ENCODE data around the gene RBM25.
A peak's percentile ranks its signal among the peaks of the same experiment; 100 is the strongest.
"Not testable (repeated sequence)": the region's sequence is repeated elsewhere in the genome, so short reads cannot be mapped to it uniquely, and the experiment has no call there.

RBM25 gene

GRCh38 chr14:73058224-73058921 lies at the start of gene RBM25:
TSS of gene RBM25 (plus strand) at chr14:73058534. CDS start at chr14:73071642, 13,108 bp downstream.
- peak; percentile 95 for DNase-seq (ENCODE audit: low spot score)

GRCh38 chr14:73011189-73011588 lies 47.1 kb upstream of the RBM25 start:
- not testable (repeated sequence) for DNase-seq (ENCODE audit: low spot score)

GRCh38 chr14:73014105-73014504 lies 44.2 kb upstream of the RBM25 start:
- DNase-seq (ENCODE audit: low spot score), result no peak

DNA sequence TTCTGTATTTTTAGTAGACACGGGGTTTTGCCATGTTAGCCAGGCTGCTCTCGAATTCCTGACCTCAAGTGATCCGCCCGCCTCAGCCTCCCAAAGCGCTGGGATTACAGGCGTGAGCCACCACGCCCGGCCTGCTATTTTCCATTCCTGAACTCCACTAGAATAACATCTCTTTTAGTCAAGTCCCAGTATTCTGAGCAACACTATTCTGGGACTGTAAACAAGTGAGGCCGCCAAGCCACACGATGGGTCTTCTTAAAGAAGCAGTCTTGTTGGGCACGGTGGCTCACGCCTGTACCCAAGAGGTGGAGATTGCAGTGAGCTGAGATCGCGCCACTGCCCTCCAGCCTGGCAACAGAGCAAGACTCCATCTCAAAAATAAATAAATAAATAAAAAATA lies 42.8 kb upstream of the RBM25 start:
- not testable (repeated sequence) for DNase-seq (ENCODE audit: low spot score)

GRCh38 chr14:73016011-73016410 lies 42.3 kb upstream of the RBM25 start:
- DNase-seq (ENCODE audit: low spot score), result not testable (repeated sequence)

DNA sequence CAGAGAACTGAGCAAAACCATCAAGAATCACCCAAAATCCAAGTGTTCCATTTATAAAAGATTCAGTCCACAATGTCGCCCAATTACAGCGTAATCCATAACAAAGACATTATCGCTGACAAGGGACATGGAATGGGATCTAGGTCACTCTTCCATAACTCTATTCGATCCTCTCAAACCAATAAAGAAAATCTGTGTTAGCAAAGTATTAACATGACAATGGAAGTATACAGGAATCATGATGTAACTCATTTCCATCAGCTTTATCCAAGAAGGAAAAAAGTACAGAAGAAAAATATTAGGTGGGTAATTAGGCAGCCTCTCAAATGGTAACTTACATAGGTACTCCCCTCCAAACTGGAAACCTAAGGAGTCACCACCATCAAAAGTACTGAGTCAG lies 36.3 kb upstream of the RBM25 start:
- DNase-seq (ENCODE audit: low spot score), result no peak

DNA sequence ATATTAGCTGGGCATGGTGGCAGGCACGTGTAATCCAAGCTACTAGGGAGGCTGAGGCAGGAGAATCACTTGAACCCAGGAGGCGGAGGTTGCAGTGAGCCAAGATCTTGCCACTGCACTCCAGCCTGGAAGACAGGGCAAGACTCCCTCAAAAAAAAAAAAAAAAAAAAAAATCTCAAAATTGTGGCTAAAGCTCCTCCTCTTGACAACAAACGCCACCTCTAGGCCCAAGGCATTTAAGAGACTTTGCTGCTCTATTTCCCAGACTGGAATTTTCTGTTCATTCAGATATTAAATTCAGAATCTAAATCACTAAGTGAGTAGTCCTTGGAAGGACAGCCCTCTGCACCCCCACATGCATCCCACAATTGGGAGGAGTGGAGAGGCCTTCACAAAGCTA lies 32.8 kb upstream of the RBM25 start:
- DNase-seq (ENCODE audit: low spot score), result no peak

- DNase-seq (ENCODE audit: low spot score), result no peak
These were observed 32.0 kb upstream of the RBM25 start for GRCh38 chr14:73026243-73026844.

DNA sequence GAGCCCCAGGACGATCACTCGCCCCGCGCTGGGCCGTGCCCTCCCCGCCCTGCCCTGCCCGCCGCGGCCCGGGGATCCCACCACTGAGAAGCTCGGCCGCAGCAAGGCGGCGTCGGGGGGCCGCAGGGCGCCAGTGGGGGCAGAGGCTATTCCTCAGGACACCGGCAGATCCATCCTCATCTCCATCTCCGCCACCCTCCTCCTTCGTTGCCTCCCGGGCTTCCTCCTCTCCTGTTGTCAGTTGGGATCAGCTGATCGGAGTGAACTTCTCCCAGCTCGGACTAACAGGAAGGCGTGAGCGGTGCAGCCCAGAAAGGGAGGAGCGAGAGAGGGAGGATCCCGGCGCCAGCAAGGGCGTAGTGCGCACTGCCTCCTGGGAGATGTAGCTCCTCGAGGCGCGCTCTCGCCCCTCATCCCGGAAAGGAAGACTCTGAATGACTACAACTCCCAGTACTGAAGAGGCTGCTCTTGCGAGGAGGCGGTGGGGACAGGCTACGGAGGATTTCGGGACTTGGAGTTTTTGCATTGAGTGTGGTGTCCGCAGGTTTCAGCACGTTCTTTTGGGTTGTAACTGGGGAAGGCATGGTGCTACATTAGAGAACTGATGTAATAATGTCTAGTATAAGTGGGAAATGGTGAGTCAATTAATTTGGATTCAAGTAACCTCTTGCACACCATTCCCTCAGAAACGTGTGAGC lies 31.3 kb upstream of the RBM25 start, which contains the start of gene ZFYVE1:
TSS of gene ZFYVE1 (minus strand) at position 262 of the 698 bp plus-strand sequence. CDS start 2,598 bp downstream, outside the sequence.
- DNase-seq (ENCODE audit: low spot score), result peak; percentile 94

GRCh38 chr14:73027546-73027945 lies 30.8 kb upstream of the RBM25 start:
- DNase-seq (ENCODE audit: low spot score), result no peak

GRCh38 chr14:73027984-73028383 lies 30.4 kb upstream of the RBM25 start:
- no peak for DNase-seq (ENCODE audit: low spot score)

DNA sequence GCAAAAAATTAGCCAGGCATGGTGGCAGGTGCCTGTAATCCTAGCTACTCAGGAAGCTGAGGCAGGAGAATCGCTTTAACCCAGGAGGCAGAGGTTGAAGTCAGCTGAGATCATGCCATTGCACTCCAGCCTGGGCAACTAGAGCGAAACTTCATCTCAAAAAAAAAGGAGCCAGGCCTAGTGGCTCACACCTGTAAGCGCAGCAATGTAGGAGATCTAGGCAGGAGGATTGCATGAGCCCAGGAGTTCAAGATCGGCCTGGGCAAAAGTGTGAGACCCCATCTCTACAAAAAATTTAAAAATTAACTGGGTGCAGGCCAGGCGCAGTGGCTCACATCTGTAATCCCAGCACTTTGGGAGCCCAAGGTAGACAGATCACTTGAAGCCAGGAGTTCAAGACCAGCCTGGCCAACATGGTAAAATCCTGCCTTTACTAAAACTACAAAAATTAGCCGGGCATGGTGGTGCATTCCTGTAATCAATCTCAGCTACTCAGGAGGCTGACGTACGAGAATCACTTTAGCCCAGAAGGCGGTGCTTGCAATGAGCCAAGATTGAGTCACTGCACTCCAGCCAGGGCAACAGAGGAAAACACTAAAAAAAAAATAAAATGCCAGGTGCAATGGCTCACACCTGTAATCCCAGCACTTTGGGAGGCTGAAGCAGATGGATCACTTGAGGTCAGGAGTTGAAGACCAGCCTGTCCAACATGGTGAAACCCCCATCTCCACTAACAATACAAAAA lies 21.5 kb upstream of the RBM25 start:
- not testable (repeated sequence) for DNase-seq (ENCODE audit: low spot score)

DNA sequence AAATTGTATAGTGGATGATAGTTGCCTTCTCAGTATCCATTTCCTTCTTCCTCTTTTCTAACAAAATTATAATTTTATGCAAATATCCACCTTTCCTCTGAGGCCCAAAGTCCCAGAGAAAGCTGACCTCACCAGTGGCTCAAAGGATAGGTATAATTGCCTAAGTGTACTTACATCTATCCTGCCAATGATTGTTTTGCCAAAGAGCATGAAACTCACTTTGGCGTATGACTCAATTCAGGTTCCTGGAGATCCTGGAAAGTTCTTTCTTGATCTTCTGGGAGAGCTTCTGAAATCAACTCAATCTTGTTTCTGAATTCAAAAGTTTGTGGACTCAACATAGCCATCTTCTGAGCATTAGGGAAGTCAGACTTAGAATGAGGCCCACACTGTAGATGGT lies 10.5 kb upstream of the RBM25 start:
- no peak for DNase-seq (ENCODE audit: low spot score)

DNA sequence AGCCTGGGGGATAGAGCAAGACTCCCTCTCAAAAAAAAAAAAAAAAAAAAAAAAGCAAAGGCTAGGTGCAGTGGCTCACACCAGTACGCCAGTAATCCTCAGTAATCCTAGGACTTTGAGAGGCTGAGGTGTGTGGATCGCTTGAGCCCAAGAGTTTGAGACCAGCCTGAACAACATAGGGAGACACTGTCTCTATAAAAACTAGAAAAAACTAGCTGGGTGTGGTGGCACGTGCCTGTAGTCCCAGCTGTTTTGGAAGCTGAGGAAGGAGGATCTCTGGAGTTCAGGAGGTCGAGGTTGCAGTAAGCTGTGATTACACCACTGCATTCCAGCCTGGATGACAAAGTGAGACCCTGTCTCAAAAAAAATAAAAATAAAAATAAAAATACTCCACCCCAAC lies 8.9 kb upstream of the RBM25 start:
- no peak for DNase-seq (ENCODE audit: low spot score)

DNA sequence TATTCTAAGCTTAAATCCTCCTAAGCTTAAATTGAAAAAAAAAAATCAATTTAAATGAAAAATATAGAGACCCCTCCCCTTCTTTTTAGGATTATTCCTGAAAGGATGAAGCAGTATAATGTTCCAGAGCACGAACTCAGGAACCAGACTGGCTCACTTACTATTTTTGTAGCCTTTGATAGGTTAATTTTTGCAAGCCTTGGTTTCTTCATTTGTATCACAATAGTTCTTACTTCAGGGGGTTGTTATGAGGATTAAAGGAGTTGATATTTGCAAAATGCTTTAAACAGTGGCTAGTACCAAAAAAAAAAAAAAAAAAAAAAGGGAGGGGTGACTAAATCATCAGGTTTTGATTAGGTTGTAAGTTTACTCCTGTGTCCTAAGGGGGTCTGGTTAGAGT lies 3.1 kb upstream of the RBM25 start:
- DNase-seq (ENCODE audit: low spot score), result no peak

DNA sequence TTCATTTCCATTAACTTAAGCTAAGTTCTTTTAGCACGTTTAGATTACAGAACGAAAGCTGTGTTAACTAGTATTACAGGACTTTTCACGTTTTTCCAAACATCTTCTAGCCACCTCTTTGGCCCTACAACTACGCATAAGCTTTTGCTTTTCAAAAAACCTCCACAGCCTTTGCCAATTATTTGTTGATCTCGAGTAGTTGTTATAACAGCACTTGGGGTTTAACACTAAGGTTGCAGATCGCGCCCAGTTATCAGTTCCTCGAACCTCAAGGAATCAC lies 450 bp upstream of the RBM25 start:
- no peak for DNase-seq (ENCODE audit: low spot score)

GRCh38 chr14:73058922-73059673 lies 764 bp downstream of the RBM25 start:
- DNase-seq (ENCODE audit: low spot score), result peak; percentile 58

DNA sequence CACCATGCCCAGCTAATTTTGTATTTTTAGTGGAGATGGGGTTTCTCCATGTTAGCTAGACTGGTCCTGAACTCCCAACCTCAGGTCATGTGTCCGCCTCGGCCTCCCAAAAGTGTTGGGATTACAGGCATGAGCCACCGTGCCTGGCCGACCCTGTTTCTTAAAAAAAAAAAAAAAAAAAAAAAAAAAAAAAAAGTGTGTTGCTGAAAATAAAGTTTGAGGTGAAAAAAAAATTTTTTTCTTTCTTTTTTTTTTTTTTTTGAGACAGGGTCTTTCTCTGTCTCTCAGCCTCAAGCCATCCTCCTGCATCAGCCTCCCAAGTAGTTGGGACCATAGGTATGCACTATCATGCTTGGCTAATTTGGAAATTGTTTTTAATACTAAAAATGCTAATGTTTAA lies 11.3 kb downstream of the RBM25 start:
- DNase-seq (ENCODE audit: low spot score), result no peak

- no peak for DNase-seq (ENCODE audit: low spot score)
These were observed 32.7 kb downstream of the RBM25 start for GRCh38 chr14:73091044-73091443.

- DNase-seq (ENCODE audit: low spot score), result no peak
These were observed 39.1 kb downstream of the RBM25 start for GRCh38 chr14:73097421-73097820.

DNA sequence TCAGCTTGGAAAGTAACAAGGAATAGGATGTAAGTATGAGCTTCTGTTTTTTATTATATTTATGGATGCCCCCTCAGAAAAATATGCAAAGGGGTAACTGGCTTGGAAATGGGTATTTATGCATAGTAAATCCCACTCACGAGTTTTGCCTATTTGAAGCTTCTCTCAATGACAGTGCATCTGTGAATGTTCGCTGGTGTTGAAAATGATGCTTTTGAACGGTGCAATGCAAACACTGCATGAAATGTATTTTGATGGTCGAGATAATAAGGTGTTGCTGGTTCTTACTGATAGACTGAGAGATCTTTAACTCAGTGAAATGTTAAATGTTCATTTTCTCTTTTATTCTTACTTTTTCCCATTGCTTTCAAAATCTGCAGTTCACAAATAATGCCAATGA lies 42.0 kb downstream of the RBM25 start:
- DNase-seq (ENCODE audit: low spot score), result no peak

Data from iPS-NIHi11 (cell line).